SU-DHL-6 (cell line): Measurements from ENCODE around the gene ZNF304.
A peak's percentile ranks its signal among the peaks of the same experiment; 100 is the strongest.

Experiments used
- H2AFZ ChIP-seq: fragments of 200-600 bp; sonication (generic); 2 replicates; pipeline ENCODE4 v1.6.1; 2014; ENCODE audit warnings: low read depth, mild to moderate bottlenecking, moderate library complexity, mixed read lengths, antibody characterized with exemption, low read length; ENCODE audit not compliant: severe bottlenecking
- H3F3A ChIP-seq: fragments of 200-600 bp; shearing (Covaris generic); 2 replicates; pipeline ENCODE4 v1.6.0; 2016; ENCODE audit warnings: antibody characterized with exemption, mild to moderate bottlenecking; ENCODE audit not compliant: insufficient read depth
- H3K27ac ChIP-seq: fragments of 200-600 bp; sonication (generic); 2 replicates; pipeline ENCODE4 v1.5.1; 2016; ENCODE audit warnings: low read depth, mild to moderate bottlenecking, low read length, moderate library complexity, mixed read lengths
- H3K27me3 ChIP-seq: fragments of 200-600 bp; sonication (generic), shearing (Covaris generic); 2 replicates; pipeline ENCODE4 v1.6.0; 2014; ENCODE audit warnings: mild to moderate bottlenecking, low read length
- H3K36me3 ChIP-seq: fragments of 200-600 bp; sonication (generic); 2 replicates; pipeline ENCODE4 v1.6.1; 2014; ENCODE audit warnings: mild to moderate bottlenecking, low read length, mixed read lengths
- H3K4me2 ChIP-seq: fragments of 300-600, 200-600 bp; shearing (Covaris generic), sonication (generic); 2 replicates; pipeline ENCODE4 v1.6.0; 2014; ENCODE audit warnings: low read length, low read depth, mild to moderate bottlenecking; ENCODE audit not compliant: poor library complexity, severe bottlenecking
- H3K4me3 ChIP-seq: fragments of 200-600 bp; sonication (generic); 2 replicates; pipeline ENCODE4 v1.5.1; 2014; ENCODE audit warnings: antibody characterized with exemption, low read length, mild to moderate bottlenecking, mixed read lengths; ENCODE audit not compliant: insufficient read depth, poor library complexity, severe bottlenecking
- H3K79me2 ChIP-seq: fragments of 200-600 bp; sonication (generic); 2 replicates; pipeline ENCODE4 v1.6.1; 2014; ENCODE audit warnings: mild to moderate bottlenecking, low read length, moderate library complexity; ENCODE audit not compliant: insufficient read depth
- H3K9ac ChIP-seq: fragments of 200-600 bp; sonication (generic); 2 replicates; pipeline ENCODE4 v1.7.0; 2014; ENCODE audit warnings: mild to moderate bottlenecking, low read length
- H3K9me2 ChIP-seq: fragments of 200-600 bp; sonication (generic); replicated peaks from 2 replicates; pipeline ENCODE4 v1.6.1; 2014; ENCODE audit warnings: low read length; ENCODE audit not compliant: insufficient read depth
- H3K9me3 ChIP-seq: fragments of 200-600 bp; sonication (generic); 2 replicates; pipeline ENCODE4 v1.6.1; 2014; ENCODE audit warnings: low read length, mixed read lengths; ENCODE audit not compliant: insufficient read depth
- H4K20me1 ChIP-seq: fragments of 200-600 bp; sonication (generic); 2 replicates; pipeline ENCODE4 v1.6.1; 2014; ENCODE audit warnings: low read depth, mild to moderate bottlenecking, antibody characterized with exemption, low read length, moderate library complexity, mixed read lengths
- EZH2phosphoT487 ChIP-seq: fragments of 200-600 bp; sonication (generic), shearing (Covaris generic); conservative IDR thresholded peaks from 2 replicates; pipeline ENCODE4 v1.6.1; 2018; ENCODE audit warnings: mild to moderate bottlenecking, antibody characterized with exemption, low read length, moderate library complexity, mixed read lengths
- TF ChIP-seq, protein P1 (sequence below): fragments of 200-600 bp; sonication (generic); IDR thresholded peaks from one replicate; pipeline ENCODE4 v1.5.1; 2017; ENCODE audit warnings: antibody characterized with exemption, mild to moderate bottlenecking, low read length, moderate library complexity; ENCODE audit not compliant: insufficient read depth, poor library complexity, severe bottlenecking

ZNF304 gene

DNA sequence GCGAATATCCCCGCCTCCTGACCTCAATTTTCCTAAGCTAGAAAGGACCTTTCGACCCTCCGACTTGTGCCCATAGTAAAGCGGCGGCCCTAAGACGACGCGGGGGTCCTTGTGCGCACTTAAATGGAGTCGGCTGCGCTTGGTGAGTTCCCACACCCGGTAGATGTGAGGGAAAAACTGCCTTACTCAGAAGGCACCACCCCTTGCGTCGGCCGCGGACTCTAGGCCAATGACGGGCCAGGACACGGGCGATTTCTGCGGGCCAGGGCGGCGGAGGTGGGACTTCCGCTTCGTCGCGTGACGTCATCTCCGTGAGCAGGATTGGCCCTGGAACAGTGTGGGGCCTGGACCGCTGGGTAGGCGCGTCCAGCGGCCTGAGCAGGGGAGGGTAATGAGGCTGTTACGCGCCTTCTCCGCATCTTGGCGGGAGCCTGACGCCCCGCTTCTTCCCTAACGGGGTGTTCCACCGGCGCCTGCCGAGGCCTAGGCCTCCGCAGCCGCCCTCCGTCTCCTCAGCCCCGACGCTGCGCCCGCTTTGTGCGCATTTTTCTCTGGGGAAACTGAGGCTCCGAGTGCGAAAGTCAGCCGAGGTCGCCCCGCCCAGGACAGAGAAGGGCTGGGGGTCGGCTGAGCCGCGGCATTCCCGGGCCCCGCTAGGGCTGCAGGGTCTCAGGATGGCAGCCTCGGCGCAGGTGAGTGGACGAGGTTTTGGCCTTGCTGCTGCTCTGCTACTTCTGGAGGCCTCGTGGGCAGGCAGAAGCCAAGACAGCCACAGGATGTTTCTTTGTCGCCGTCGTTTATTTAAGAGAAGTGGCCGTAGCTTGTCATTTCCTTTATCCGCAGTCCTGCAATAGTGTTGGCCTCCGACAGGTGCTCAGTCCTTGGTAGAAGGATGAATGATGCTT lies 30.6 kb upstream of the ZNF304 start, which contains the start of gene ZNF543:
Gene ZNF543, plus strand, starts transcription at position 293 of the 905 bp plus-strand sequence. Its CDS starts 382 bp downstream, at position 675.
- no peaks in the 10 kb centered on the region for H3K9me3 ChIP-seq
- no peaks in the 10 kb centered on the region for H3K9me2 ChIP-seq
- TF ChIP-seq, protein P1, sequence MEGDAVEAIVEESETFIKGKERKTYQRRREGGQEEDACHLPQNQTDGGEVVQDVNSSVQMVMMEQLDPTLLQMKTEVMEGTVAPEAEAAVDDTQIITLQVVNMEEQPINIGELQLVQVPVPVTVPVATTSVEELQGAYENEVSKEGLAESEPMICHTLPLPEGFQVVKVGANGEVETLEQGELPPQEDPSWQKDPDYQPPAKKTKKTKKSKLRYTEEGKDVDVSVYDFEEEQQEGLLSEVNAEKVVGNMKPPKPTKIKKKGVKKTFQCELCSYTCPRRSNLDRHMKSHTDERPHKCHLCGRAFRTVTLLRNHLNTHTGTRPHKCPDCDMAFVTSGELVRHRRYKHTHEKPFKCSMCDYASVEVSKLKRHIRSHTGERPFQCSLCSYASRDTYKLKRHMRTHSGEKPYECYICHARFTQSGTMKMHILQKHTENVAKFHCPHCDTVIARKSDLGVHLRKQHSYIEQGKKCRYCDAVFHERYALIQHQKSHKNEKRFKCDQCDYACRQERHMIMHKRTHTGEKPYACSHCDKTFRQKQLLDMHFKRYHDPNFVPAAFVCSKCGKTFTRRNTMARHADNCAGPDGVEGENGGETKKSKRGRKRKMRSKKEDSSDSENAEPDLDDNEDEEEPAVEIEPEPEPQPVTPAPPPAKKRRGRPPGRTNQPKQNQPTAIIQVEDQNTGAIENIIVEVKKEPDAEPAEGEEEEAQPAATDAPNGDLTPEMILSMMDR: no peak
- TF ChIP-seq EZH2phosphoT487: no peak
- peak within 1 kb of the TSS; percentile 94 for H2AFZ ChIP-seq
- H3K4me2 ChIP-seq: peak within 1 kb of the TSS; percentile 77
- H3K27me3 ChIP-seq: no peaks in the 10 kb centered on the region
- no peaks in the 10 kb centered on the region for H3F3A ChIP-seq
- peaks cover 10% of the 10 kb centered on the region; the same call in 1 of the 2 replicates for H3K36me3 ChIP-seq
- peak within 1 kb of the TSS; percentile 94 for H3K4me3 ChIP-seq
- H3K27ac ChIP-seq: peak within 1 kb of the TSS; percentile 69
- H4K20me1 ChIP-seq: no peaks in the 10 kb centered on the region
- H3K79me2 ChIP-seq: peaks cover 30% of the 10 kb centered on the region
- H3K9ac ChIP-seq: peak within 1 kb of the TSS; percentile 98

DNA sequence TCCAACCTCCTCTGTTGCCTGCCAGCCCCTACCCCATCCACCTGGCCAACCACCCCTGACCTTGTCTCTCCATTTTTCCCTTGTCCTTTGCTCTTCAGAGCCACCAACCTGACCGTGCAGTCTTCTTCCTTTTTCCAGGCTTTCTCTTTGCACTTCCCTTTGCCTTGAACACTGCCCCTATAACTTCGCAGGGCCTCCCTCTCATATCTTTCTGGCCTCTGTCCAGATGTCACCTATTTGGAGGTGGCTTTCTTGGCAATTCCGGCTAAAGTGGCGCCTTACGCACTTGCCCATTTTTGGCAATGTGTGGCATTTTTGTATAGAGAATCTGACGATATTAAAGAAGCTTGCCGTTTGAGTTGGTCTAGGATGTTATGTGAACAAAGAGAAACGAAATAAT lies 30.0 kb upstream of the ZNF304 start:
- Histone ChIP-seq H3K9me3 (no peaks in the 10 kb centered on the region), H3K9ac (peak overlapping the region; percentile 98), H3K79me2 (peaks cover 36% of the 10 kb centered on the region), H2AFZ (no peak overlapping the region), H3K36me3 (peaks cover 13% of the 10 kb centered on the region; the same call in 1 of the 2 replicates), H3K4me3 (peak overlapping the region; percentile 94), H4K20me1 (no peaks in the 10 kb centered on the region), H3K9me2 (no peaks in the 10 kb centered on the region), H3K27me3 (no peaks in the 10 kb centered on the region), H3F3A (no peaks in the 10 kb centered on the region), H3K27ac (no peak overlapping the region), H3K4me2 (peak overlapping the region; percentile 77)
- no peak for TF ChIP-seq EZH2phosphoT487
- TF ChIP-seq, protein P1: no peak

DNA sequence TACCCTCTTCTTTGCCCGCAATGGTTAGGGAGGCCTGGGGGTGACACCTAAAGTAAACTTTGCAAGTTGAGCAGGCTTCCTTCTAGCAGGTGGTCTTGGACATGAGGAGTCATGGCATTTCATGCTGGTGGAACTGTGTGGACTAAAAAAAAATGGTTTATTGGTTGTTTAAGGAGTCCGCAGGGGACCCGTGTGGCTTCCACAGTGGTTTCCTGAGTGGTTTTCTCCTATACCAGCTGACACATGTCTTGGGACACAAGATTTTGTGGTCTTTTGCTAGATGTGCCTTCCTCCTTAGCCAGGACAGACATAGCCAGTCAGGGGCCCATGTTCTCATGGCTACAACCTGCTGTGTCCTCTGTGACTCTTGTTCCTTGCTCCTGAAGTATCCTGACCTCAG lies 29.3 kb upstream of the ZNF304 start:
- peaks cover 13% of the 10 kb centered on the region; the same call in 1 of the 2 replicates for H3K36me3 ChIP-seq
- no peak overlapping the region for H2AFZ ChIP-seq
- no peaks in the 10 kb centered on the region for H3F3A ChIP-seq
- H3K27me3 ChIP-seq: no peaks in the 10 kb centered on the region
- peak overlapping the region; percentile 98 for H3K9ac ChIP-seq
- peak overlapping the region; percentile 94 for H3K4me3 ChIP-seq
- H4K20me1 ChIP-seq: no peaks in the 10 kb centered on the region
- H3K9me3 ChIP-seq: no peaks in the 10 kb centered on the region
- peak overlapping the region; percentile 77 for H3K4me2 ChIP-seq
- no peak overlapping the region for H3K27ac ChIP-seq
- peaks cover 36% of the 10 kb centered on the region for H3K79me2 ChIP-seq
- H3K9me2 ChIP-seq: no peaks in the 10 kb centered on the region
- TF ChIP-seq, protein P1: no peak
- no peak for TF ChIP-seq EZH2phosphoT487
